ENCODE data around the gene LAYN.

DNA sequence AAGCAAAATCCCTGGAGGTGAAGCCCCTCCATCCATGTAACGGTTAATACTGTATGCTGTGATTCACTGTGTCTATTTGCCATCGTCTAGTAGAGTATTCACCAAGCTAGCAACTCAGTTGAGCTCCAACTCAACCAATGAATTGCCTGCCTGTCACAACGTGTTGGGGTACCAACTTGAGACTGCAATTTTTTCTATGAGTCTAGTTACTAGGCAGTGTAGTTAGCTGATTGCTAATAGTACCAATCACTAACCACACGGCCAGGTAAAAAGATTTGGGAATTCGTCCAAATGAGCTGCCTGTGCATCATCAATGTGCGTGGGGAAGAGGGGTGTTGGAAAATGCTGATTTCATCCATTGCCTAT, 27.3 kb upstream of the LAYN start:
- no peak for TF ChIP-seq CHD2 (IDR thresholded peaks at IDR 0.05; ENCODE audit: low read depth, low read length)
- no peak for TF ChIP-seq EP300 (IDR thresholded peaks at IDR 0.05; ENCODE audit: low read length)
- TF ChIP-seq TRIM24 (IDR thresholded peaks at IDR 0.05), result no peak
- TF ChIP-seq U2AF2 (optimal IDR thresholded peaks at IDR 0.05; ENCODE audit: low read depth, low read length), result no peak
- TF ChIP-seq ZNF764 (CRISPR knock-in tag; IDR thresholded peaks at IDR 0.05; ENCODE audit: low read depth), result no peak
- no peak for TF ChIP-seq ZNF124 (CRISPR knock-in tag; IDR thresholded peaks at IDR 0.05)
- TF ChIP-seq RAD21 (CRISPR knock-in tag; conservative IDR thresholded peaks at IDR 0.05 in 1 of 2, IDR thresholded peaks at IDR 0.05 in 1 of 2), result no peak
- TF ChIP-seq POLR2AphosphoS5 (IDR thresholded peaks at IDR 0.05; ENCODE audit: control insufficient read depth, insufficient read depth, low read depth, low read length), result no peak

Measured in K562 (cell line).